ENCODE data around the gene LMOD3.

GRCh38 chr3:69059688-69060087 is 62.7 kb downstream of the LMOD3 start:
- TF ChIP-seq CTCF (IDR thresholded peaks at IDR 0.05 in 4 of 5, conservative IDR thresholded peaks at IDR 0.05 in 1 of 5) (no peak), POLR2A (IDR thresholded peaks at IDR 0.05) (no peak)
